ENCODE data around the gene PLPP3. TPM values are rescaled to one million over a fixed set of nuclear protein-coding genes. Genes with fewer than 3 reads are reported as not detected.

The PLPP3 gene
- total RNA-seq, 2 donors from 2014 or later = 0.12 TPM; not detected in 1

GRCh38 chr1:56457756-56458375 lies 121.5 kb downstream of the PLPP3 start:
- Mint-ChIP-seq H3K4me1 (ENCODE audit: low read depth in 2 of 2) (no peaks in the 10 kb centered on the region), H3K36me3 (no peaks in the 10 kb centered on the region), H3K4me3 (no peak overlapping the region), H3K27me3 (peaks cover 0 to 15% of the 10 kb centered on the region in 2 donors), H3K27ac (no peak overlapping the region), H3K9me3 (no peaks in the 10 kb centered on the region)
- no peak for DNase-seq (ENCODE audit: low spot score)
- ATAC-seq = no peak

GRCh38 chr1:56456435-56457101 lies 122.8 kb downstream of the PLPP3 start:
- ATAC-seq (no peak), DNase-seq (ENCODE audit: low spot score) (no peak)
- Mint-ChIP-seq H3K4me3 (no peak overlapping the region), H3K27ac (no peak overlapping the region), H3K27me3 (peaks cover 2 to 12% of the 10 kb centered on the region in 2 donors), H3K9me3 (no peaks in the 10 kb centered on the region), H3K4me1 (ENCODE audit: low read depth in 2 of 2) (no peaks in the 10 kb centered on the region), H3K36me3 (no peaks in the 10 kb centered on the region)

- DNase-seq (ENCODE audit: low spot score) (no peak), ATAC-seq (no peak)
- no peaks in the 10 kb centered on the region for H3K9me3 Mint-ChIP-seq
- H3K27ac Mint-ChIP-seq = no peak overlapping the region
- no peak overlapping the region for H3K4me3 Mint-ChIP-seq
- H3K4me1 Mint-ChIP-seq (ENCODE audit: low read depth in 2 of 2) = no peaks in the 10 kb centered on the region
- peaks cover 7 to 10% of the 10 kb centered on the region in 2 donors for H3K27me3 Mint-ChIP-seq
- no peaks in the 10 kb centered on the region for H3K36me3 Mint-ChIP-seq
These were observed 125.8 kb downstream of the PLPP3 start for GRCh38 chr1:56453417-56454078.

DNA sequence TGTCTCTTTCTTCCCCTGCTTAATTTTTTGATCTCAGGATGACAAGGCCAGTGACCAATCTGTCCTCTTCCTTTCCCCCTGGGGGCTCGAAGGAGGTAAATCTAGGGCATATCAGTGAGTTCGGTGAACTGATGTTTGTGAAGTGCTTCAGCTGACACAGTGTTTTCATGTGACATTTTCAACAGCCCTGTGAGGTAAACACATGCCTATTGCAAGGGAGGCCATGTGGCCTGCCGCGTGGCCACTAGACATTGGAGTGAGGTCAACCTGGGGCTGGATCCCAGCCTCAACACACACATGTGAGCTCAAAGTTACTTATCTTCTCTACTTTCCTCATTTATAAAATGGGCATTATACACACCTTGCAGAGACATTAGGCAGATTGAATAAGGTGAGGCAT lies 126.3 kb downstream of the PLPP3 start:
- ATAC-seq (no peak), DNase-seq (ENCODE audit: low spot score) (no peak)
- Mint-ChIP-seq H3K27ac (no peak overlapping the region), H3K4me3 (no peak overlapping the region), H3K27me3 (peaks cover 7% of the 10 kb centered on the region in 2 donors), H3K4me1 (ENCODE audit: low read depth in 2 of 2) (no peaks in the 10 kb centered on the region), H3K9me3 (no peaks in the 10 kb centered on the region), H3K36me3 (no peaks in the 10 kb centered on the region)

DNA sequence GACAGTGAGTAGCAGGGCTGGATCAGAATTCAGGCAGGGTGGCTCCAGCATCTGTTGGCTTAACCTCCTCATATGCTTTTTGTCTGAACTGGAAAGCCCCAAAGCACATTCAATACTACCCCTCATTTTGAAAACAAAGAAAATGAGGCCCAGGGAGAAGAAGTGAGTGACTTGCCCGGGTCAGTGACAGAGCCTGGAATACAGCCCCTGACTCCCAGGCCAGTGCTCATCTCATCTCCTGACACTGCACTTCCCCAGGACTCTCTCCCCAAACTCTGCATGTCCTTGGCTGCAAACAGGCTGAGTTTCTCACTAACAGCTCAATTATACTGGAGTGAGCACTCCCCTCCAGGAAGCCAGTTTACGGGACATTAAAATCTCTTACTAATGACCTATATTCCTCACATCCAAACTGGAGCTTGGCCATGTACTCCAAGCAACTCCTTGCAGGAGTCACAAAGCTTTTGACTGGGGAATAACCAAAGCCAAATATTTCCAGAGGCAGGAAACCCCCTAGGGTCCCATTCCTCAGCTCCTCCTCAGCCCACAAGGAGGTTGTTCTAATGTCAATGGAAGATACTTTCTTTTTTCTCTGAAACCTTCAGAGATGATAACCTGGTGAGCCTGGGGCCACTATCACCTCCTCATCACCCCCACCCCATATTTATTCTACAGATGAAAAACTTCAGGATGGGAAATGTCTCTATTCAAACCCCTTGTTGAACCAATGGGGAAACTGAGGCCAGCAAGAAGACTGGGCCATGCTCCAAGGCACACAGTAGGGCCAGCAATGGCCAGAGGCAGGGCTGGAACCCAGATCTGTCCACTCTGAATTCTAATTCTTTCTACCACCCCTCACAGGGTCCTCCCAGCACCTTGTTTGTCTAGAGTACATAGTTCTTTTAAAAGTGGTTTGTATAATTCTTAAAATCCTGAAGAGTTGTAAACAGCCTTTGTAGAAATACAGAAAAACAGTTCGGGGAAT lies 127.0 kb downstream of the PLPP3 start:
- Mint-ChIP-seq H3K4me1 (ENCODE audit: low read depth in 2 of 2) (no peaks in the 10 kb centered on the region), H3K27me3 (peaks cover 4 to 7% of the 10 kb centered on the region in 2 donors), H3K36me3 (no peaks in the 10 kb centered on the region), H3K27ac (no peak overlapping the region), H3K4me3 (no peak overlapping the region), H3K9me3 (no peaks in the 10 kb centered on the region)
- no peak for DNase-seq (ENCODE audit: low spot score)
- ATAC-seq = no peak

- Mint-ChIP-seq H3K4me3 (no peak overlapping the region), H3K27me3 (peaks cover 4 to 7% of the 10 kb centered on the region in 2 donors), H3K4me1 (ENCODE audit: low read depth in 2 of 2) (no peaks in the 10 kb centered on the region), H3K36me3 (no peaks in the 10 kb centered on the region), H3K9me3 (no peaks in the 10 kb centered on the region), H3K27ac (no peak overlapping the region)
- DNase-seq (ENCODE audit: low spot score) (no peak), ATAC-seq (no peak)
These were observed 127.9 kb downstream of the PLPP3 start for GRCh38 chr1:56451491-56451890.

DNA sequence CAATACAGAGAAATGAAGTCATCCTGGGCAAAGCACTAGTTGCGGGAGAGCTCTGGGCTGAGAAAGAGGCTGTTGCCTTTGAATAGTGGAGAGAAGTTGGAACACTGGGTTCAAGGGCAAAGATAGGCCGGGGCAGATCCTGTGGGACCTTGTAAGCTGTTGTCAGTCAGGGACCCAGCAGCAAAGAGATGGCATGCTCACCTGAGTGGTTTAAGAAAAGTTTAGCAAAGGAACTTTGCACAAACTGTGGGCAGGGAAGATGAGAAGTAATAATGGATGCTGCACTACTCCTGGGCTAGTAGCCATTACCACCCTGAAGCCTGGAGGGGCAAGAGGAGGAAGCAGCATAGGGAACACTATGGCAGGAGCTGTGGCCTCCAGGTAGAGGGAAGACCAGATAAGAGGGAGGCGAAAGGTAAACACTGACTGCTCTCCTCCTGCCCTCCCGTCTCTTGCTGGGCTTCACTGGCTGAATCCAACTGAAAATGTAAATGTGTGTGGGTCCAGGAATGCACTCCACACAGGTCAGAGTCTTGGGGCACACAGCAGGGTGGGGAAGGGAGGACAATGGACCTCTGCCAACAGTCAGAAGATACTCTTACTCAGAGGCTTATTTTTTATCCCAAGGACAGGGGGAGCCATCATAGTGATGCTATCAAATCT lies 129.2 kb downstream of the PLPP3 start:
- no peak for DNase-seq (ENCODE audit: low spot score)
- ATAC-seq = peak; percentile 13 to 28
- H3K36me3 Mint-ChIP-seq = no peaks in the 10 kb centered on the region
- no peak overlapping the region for H3K27ac Mint-ChIP-seq
- no peaks in the 10 kb centered on the region for H3K4me1 Mint-ChIP-seq (ENCODE audit: low read depth in 2 of 2)
- H3K9me3 Mint-ChIP-seq = no peaks in the 10 kb centered on the region
- no peak overlapping the region for H3K4me3 Mint-ChIP-seq
- H3K27me3 Mint-ChIP-seq = peaks cover 4 to 7% of the 10 kb centered on the region in 2 donors

- no peaks in the 10 kb centered on the region for H3K9me3 Mint-ChIP-seq
- DNase-seq (ENCODE audit: low spot score) (no peak), ATAC-seq (no peak)
- H3K36me3 Mint-ChIP-seq = no peaks in the 10 kb centered on the region
- no peaks in the 10 kb centered on the region for H3K4me1 Mint-ChIP-seq (ENCODE audit: low read depth in 2 of 2)
- no peak overlapping the region for H3K27ac Mint-ChIP-seq
- no peak overlapping the region for H3K4me3 Mint-ChIP-seq
- peaks cover 4 to 7% of the 10 kb centered on the region in 2 donors for H3K27me3 Mint-ChIP-seq
These were observed 130.6 kb downstream of the PLPP3 start for GRCh38 chr1:56448529-56449300.

GRCh38 chr1:56447823-56448222 lies 131.5 kb downstream of the PLPP3 start:
- peaks cover 0 to 7% of the 10 kb centered on the region in 2 donors for H3K27me3 Mint-ChIP-seq
- no peaks in the 10 kb centered on the region for H3K36me3 Mint-ChIP-seq
- no peak for ATAC-seq
- H3K4me3 Mint-ChIP-seq = no peak overlapping the region
- no peak for DNase-seq (ENCODE audit: low spot score)
- H3K9me3 Mint-ChIP-seq = no peaks in the 10 kb centered on the region
- no peak overlapping the region for H3K27ac Mint-ChIP-seq
- H3K4me1 Mint-ChIP-seq (ENCODE audit: low read depth in 2 of 2) = no peaks in the 10 kb centered on the region

DNA sequence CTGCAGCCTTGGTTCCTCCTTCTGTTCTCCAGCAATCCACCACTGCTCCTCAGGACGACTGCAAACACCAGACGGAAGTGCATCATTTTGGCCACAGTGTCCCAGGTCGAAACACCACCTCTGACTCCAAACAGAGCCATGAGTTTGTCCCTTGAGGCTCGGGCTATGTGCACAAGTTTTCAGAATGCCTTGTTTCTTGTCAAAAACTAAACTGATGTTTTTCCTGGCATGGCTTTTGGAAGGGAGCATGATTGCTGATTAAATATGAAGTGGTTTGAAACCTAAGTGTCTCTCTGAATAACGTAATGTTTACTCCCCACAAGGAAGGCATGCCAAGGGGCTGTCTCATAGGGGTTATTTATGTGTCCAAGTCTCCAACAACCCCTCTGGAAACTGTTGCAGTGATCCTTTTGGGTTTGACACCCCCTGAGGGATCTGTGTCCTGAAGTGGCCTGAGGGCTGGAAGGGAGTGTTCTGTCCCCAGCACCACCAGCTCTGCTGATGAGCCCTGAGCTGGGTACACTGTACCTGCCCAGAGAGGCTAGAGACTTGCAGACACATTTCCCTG lies 132.7 kb downstream of the PLPP3 start:
- Mint-ChIP-seq H3K9me3 (no peaks in the 10 kb centered on the region), H3K27me3 (peaks cover 0 to 5% of the 10 kb centered on the region in 2 donors), H3K4me3 (no peak overlapping the region), H3K27ac (no peak overlapping the region), H3K4me1 (ENCODE audit: low read depth in 2 of 2) (no peaks in the 10 kb centered on the region), H3K36me3 (no peaks in the 10 kb centered on the region)
- DNase-seq (ENCODE audit: low spot score) = no peak
- ATAC-seq = no peak

DNA sequence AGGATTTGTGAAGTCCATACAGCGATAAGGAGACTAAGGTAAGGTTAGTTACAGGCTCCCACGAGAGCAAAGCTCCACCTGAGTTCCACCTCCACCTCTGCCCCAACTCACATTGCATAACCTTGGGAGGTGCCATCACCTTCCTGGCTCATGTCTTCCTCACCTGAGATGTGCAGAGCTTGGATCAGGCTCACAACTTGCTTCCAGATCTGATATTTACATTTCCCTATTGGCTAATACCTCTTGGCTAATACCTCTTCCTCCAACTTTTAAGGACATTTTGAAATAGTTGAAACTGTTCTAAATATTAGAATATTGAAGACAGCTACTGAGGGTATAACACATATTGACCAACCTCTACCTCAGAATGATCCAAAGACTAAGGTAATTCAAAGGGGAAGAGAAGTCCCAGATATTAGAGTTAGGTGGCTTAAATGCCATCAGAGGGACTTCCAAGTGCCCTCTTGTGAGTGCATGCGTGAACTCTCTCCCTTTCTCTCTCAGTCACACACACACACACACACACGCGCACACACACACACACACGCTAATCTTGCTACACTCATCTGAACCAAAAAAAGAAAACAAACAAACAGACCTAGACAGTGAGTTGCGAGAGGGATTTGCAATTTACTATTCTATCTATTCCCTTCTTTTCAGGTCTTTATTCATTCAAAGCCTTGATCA lies 134.3 kb downstream of the PLPP3 start:
- no peak for ATAC-seq
- H3K4me1 Mint-ChIP-seq (ENCODE audit: low read depth in 2 of 2) = no peaks in the 10 kb centered on the region

More for the DNA sequence above, 134.3 kb downstream of the PLPP3 start:
- Mint-ChIP-seq H3K36me3 (no peaks in the 10 kb centered on the region), H3K9me3 (no peaks in the 10 kb centered on the region), H3K4me3 (no peak overlapping the region), H3K27me3 (no peaks in the 10 kb centered on the region), H3K27ac (no peak overlapping the region)
- DNase-seq (ENCODE audit: low spot score) = no peak
